A549 (cell line): Measurements from ENCODE around the gene EIF4G3. TPM values are rescaled to one million over a fixed set of nuclear protein-coding genes. Genes with fewer than 3 reads are reported as not detected.
"Not testable (repeated sequence)": the region's sequence is repeated elsewhere in the genome, so short reads cannot be mapped to it uniquely, and the experiment has no call there.

Source experiments
- ATAC-seq, 2 experiments: fragments of 200-7000 bp in 1 of 2; fragments of >200 bp in 1 of 2; cut with Nextera tagmentation in 1 of 2; cut with Tn5 transposase in 1 of 2; 3 replicates each; pipeline versions ENCODE4 v1.8.0 to v1.9.1; 2018 to 2020; ENCODE audit warnings: mild to moderate bottlenecking in 1 of 2, moderate library complexity in 1 of 2
- CTCF ChIA-PET: fragments of 300-600 bp; sonication (Branson Sonifier 250); formaldehyde crosslinking; extraction: SDS; loops from one replicate; lab custom pipeline; 2021; ENCODE audit warnings: antibody characterized with exemption, inconsistent platforms; lab: Yijun Ruan, JAX
- POLR2A ChIA-PET: fragments of 350-600 bp; formaldehyde crosslinking; extraction: SDS; loops from one replicate; lab custom pipeline; 2021; ENCODE audit warnings: antibody characterized with exemption, inconsistent platforms; lab: Yijun Ruan, JAX
- DNase-seq, 2 experiments: peaks; one replicate each; pipeline versions ENCODE4 v3.0.0 to v3.0.0-alpha.2; 2011 to 2016; ENCODE audit warnings: low read depth in 1 of 2, low spot score in 1 of 2
- FAIRE-seq: peaks from 2 replicates; lab custom pipeline; 2011; peaks lifted over from hg19 to GRCh38; lab: Jason Lieb, UNC
- H3K27ac ChIP-seq, 2 experiments: fragments of >200 bp; sonication (Bioruptor Twin); formaldehyde crosslinking; 3 replicates each; pipeline ENCODE4 v1.5.1; 2016 to 2017
- H3K4me1 ChIP-seq: fragments of >200 bp; sonication (Bioruptor Twin); formaldehyde crosslinking; 3 replicates; pipeline ENCODE4 v1.6.1; 2016
- H3K4me2 ChIP-seq: fragments of >200 bp; sonication (Bioruptor Twin); formaldehyde crosslinking; 3 replicates; pipeline ENCODE4 v1.6.1; 2016
- H3K4me3 ChIP-seq: fragments of >200 bp; sonication (Bioruptor Twin); formaldehyde crosslinking; 3 replicates; pipeline ENCODE4 v1.5.1; 2016
- H3K9me3 ChIP-seq: fragments of >200 bp; sonication (Bioruptor Twin); formaldehyde crosslinking; 3 replicates; pipeline ENCODE4 v1.6.1; 2016
- CBX8 ChIP-seq: fragments of 200-600 bp; sonication (generic); IDR thresholded peaks from 2 replicates; pipeline ENCODE4 v1.6.1; 2016
- EP300 ChIP-seq, 2 experiments: fragments of >200 bp; sonication (Bioruptor Twin); formaldehyde crosslinking; IDR thresholded peaks; 2 replicates in 1 of 2; 3 replicates in 1 of 2; pipeline ENCODE4 v1.6.1; 2016 to 2017
- FOSL2 ChIP-seq, 2 experiments: fragments of 450-650 bp in 1 of 2; fragments of >200 bp in 1 of 2; sonication (Bioruptor Twin) in 1 of 2; formaldehyde crosslinking; IDR thresholded peaks; 2 replicates each; pipeline versions ENCODE4 v1.5.0 to v1.6.1; 2016 to 2020; ENCODE audit warnings: mild to moderate bottlenecking in 1 of 2, moderate library complexity in 1 of 2
- HOXB5 ChIP-seq: fragments of 250-450 bp; sonication (Bioruptor Pico); IDR thresholded peaks from 2 replicates; pipeline ENCODE4 v1.5.0; 2020; ENCODE audit warnings: mild to moderate bottlenecking, moderate library complexity
- JUNB ChIP-seq: fragments of >200 bp; sonication (Bioruptor Twin); formaldehyde crosslinking; IDR thresholded peaks from 2 replicates; pipeline ENCODE4 v1.6.1; 2016
- KDM5A ChIP-seq: fragments of 200-600 bp; sonication (generic); IDR thresholded peaks from 2 replicates; pipeline ENCODE4 v1.6.1; 2016; ENCODE audit warnings: antibody characterized with exemption, mild to moderate bottlenecking
- MAFK ChIP-seq: fragments of 450-650 bp; IDR thresholded peaks from 2 replicates; pipeline ENCODE4 v1.6.1; 2014; ENCODE audit not compliant: partially characterized antibody
- PHF8 ChIP-seq: fragments of 200-600 bp; sonication (generic); IDR thresholded peaks from 2 replicates; pipeline ENCODE4 v1.6.1; 2016; ENCODE audit warnings: low read depth, mild to moderate bottlenecking, antibody characterized with exemption, moderate library complexity, borderline replicate concordance
- RARB ChIP-seq: fragments of 250-450 bp; sonication (Bioruptor Pico); IDR thresholded peaks from 2 replicates; pipeline ENCODE4 v1.8.0; 2021; ENCODE audit warnings: mild to moderate bottlenecking, moderate library complexity
- REST ChIP-seq: fragments of 200-600 bp; sonication (generic); IDR thresholded peaks from 2 replicates; pipeline ENCODE4 v1.6.1; 2016; ENCODE audit warnings: antibody characterized with exemption, mild to moderate bottlenecking, moderate library complexity
- ZNF302 ChIP-seq: fragments of 250-450 bp; sonication (Bioruptor Pico); IDR thresholded peaks from 2 replicates; pipeline ENCODE4 v1.9.0; 2021; ENCODE audit warnings: inconsistent platforms, mild to moderate bottlenecking, moderate library complexity
- WGBS: methylation state at CpG from one replicate; pipeline ENCODE4 v1.1.6; 2017; ENCODE audit errors: missing lambda C conversion rate; 5-methylcytosine and 5-hydroxymethylcytosine counted together
- polyA plus RNA-seq, 4 experiments: library from polyadenylated mRNA; depleted of rRNA in 3 of 4; stranded (reverse); fragments of >200 nt; fragmentation: RNase III in 1 of 4; extraction: RNeasy Plus Mini Kit Qiagen cat#74134 plus additional on column Dnase treatment in 1 of 4; gene quantifications; 2 replicates in 3 of 4; 3 replicates in 1 of 4; pipeline ENCODE4 v1.2.3, GENCODE V29; 2011 to 2017
- TF ChIP-seq, protein P1 (sequence below): IDR thresholded peaks from 2 replicates; pipeline ENCODE4 v1.6.1; 2012

The EIF4G3 gene
- polyA plus RNA-seq, 2 of the 4 experiments (the other 2 are of a cell fraction), result 25.0 to 51.3 TPM

DNA sequence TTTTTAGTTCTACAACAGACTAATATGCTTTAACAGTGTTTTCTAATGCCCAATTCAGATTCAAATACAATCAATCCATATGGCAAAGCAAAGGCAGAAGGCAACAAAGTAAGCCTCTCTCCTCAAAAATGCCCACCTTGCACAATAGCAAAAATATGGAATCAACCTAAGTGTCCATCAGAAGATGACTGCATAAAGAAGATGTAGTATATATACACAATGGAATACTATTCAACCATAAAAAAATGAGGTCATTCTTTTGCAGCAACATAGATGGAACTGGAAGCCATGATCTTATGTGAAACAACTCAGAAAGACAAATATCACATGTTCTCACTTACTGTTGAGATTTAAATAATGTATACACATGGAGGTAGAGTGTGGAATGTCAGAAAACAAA is 80.7 kb downstream of the EIF4G3 start:
- no peak for ATAC-seq
- TF ChIP-seq HOXB5 (no peak), EP300 (IDR thresholded peaks at IDR 0.05) (no peak), RARB (CRISPR knock-in tag) (no peak), MAFK (peak; percentile 65), ZNF302 (CRISPR knock-in tag) (no peak), PHF8 (no peak), REST (no peak), CBX8 (no peak), KDM5A (no peak)
- Histone ChIP-seq H3K4me1 (peaks cover 15% of the 10 kb centered on the region), H3K27ac (no peak overlapping the region), H3K4me3 (no peak overlapping the region), H3K4me2 (no peak overlapping the region), H3K9me3 (no peaks in the 10 kb centered on the region)
- POLR2A ChIA-PET, result no interaction called here
- CTCF ChIA-PET, result interaction anchor here (0.7 kb wide), 1 partner anchor 13 kb away, joined by 3 read pairs; no protein-coding TSS in a partner anchor
- no peak for DNase-seq
- no peak for FAIRE-seq

GRCh38 chr1:21094282-21094681 is 82.4 kb downstream of the EIF4G3 start:
- FAIRE-seq, H3K9me3 ChIP-seq, POLR2A ChIA-PET, H3K27ac ChIP-seq, ATAC-seq, H3K4me2 ChIP-seq, H3K4me3 ChIP-seq, DNase-seq, CTCF ChIA-PET: not testable (repeated sequence)
- 92% methylated on average over 7 of the region's 9 CpGs for whole genome bisulfite sequencing
- peaks cover 31% of the 10 kb centered on the region for H3K4me1 ChIP-seq

GRCh38 chr1:21093271-21093958 is 83.3 kb downstream of the EIF4G3 start:
- WGBS, result 86% methylated on average over 2 of the region's 2 CpGs
- H3K4me1 ChIP-seq, result peaks cover 30% of the 10 kb centered on the region
- POLR2A ChIA-PET, H3K4me2 ChIP-seq, H3K9me3 ChIP-seq, H3K27ac ChIP-seq, DNase-seq, CTCF ChIA-PET, H3K4me3 ChIP-seq, FAIRE-seq, ATAC-seq: not testable (repeated sequence)

GRCh38 chr1:21092545-21092944 is 84.2 kb downstream of the EIF4G3 start:
- ATAC-seq, FAIRE-seq, H3K27ac ChIP-seq, CTCF ChIA-PET, H3K4me2 ChIP-seq, DNase-seq, H3K9me3 ChIP-seq, H3K4me3 ChIP-seq, POLR2A ChIA-PET: not testable (repeated sequence)
- peaks cover 30% of the 10 kb centered on the region for H3K4me1 ChIP-seq
- 92% methylated on average over 2 of the region's 2 CpGs for WGBS

DNA sequence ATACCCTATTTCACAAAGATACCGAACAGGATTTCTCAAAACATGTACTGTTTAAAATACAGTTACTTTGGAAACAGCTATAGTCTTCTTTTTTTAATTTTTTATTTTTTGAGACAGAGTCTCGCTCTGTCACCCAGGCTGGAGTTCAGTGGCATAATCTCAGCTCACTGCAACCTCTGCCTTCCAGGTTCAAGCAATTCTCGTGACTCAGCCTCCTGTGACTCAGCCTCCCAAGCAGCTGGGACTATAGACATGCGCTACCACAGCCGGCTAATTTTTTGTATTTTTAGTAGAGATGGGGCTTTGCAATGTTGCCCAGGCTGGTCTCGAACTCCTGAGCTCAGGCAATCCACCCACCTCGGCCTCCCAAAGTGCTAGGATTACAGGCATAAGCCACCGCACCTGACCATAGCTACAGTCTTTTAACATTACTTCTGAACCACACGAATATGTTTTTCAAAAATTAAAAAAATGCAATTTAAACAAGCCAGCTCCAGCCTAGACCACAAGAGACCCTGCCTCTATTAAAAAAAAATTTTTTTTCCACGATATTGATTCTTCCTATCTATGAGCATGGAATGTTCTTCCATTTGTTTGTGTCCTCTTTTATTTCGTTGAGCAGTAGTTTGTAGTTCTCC is 85.5 kb downstream of the EIF4G3 start:
- Histone ChIP-seq H3K27ac (peak overlapping the region; percentile 68 to 71), H3K4me2 (peak overlapping the region; percentile 95), H3K4me3 (peak overlapping the region; percentile 20; the same call in 1 of the 3 replicates), H3K4me1 (peaks cover 30% of the 10 kb centered on the region)
- ATAC-seq (peak; percentile 89 to 98), DNase-seq (peak in 1 of 2 experiments; percentile 71)
- peak; percentile 14; the same call in 1 of the 2 replicates for TF ChIP-seq JUNB
- peak; percentile 71 for TF ChIP-seq FOSL2 (IDR thresholded peaks at IDR 0.05)
- TF ChIP-seq FOSL2 (CRISPR knock-in tag; IDR thresholded peaks at IDR 0.05), result peak; percentile 87
- TF ChIP-seq, protein P1, sequence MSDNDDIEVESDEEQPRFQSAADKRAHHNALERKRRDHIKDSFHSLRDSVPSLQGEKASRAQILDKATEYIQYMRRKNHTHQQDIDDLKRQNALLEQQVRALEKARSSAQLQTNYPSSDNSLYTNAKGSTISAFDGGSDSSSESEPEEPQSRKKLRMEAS, result peak; percentile 52; the same call in 1 of the 2 replicates
- 9% methylated on average over 11 of the region's 11 CpGs for WGBS
- FAIRE-seq, POLR2A ChIA-PET, H3K9me3 ChIP-seq: not testable (repeated sequence)
- CTCF ChIA-PET, result interaction anchor here (0.7 to 1.3 kb wide), 2 partner anchors 104 to 395 kb away, joined by 3 read pairs; no protein-coding TSS in a partner anchor
